Uterus (tissue), 4 donors: ENCODE results near the gene HADH. TPM values are rescaled to one million over a fixed set of nuclear protein-coding genes. Genes with fewer than 3 reads are reported as not detected.

ENCODE experiments used
- DNase-seq, 2 donors: peaks; one replicate each; pipeline ENCODE4 v3.0.0-alpha.2; 2019 to 2020
- H3K27ac ChIP-seq, 2 donors: fragments of 200-600 bp; sonication (generic); 1 replicate in 1 of 2; 2 replicates in 1 of 2; pipeline ENCODE4 v1.5.1; 2016 to 2018
- H3K27me3 ChIP-seq, 2 donors: fragments of 200-600 bp; sonication (generic); one replicate each; pipeline ENCODE4 v1.5.1; 2018 to 2019; ENCODE audit warnings: control low read depth in 1 of 2
- H3K36me3 ChIP-seq, 2 donors: fragments of 200-600 bp; sonication (generic); one replicate each; pipeline ENCODE4 v1.5.1; 2019; ENCODE audit warnings: control low read depth in 1 of 2
- H3K4me1 ChIP-seq, 2 donors: fragments of 200-600 bp; sonication (generic); one replicate each; pipeline ENCODE4 v1.5.1; 2018 to 2019; ENCODE audit warnings: control low read depth in 1 of 2
- H3K4me3 ChIP-seq, 2 donors: fragments of 200-600 bp; sonication (generic); 1 replicate in 1 of 2; 2 replicates in 1 of 2; pipeline ENCODE4 v1.5.1; 2018 to 2019; ENCODE audit warnings: mild to moderate bottlenecking in 1 of 2
- H3K9me3 ChIP-seq, 2 donors: fragments of 200-600 bp; sonication (generic); one replicate each; pipeline ENCODE4 v1.5.1; 2019; ENCODE audit warnings: control low read depth in 1 of 2
- CTCF ChIP-seq, 4 experiments: fragments of 200-600 bp in 2 of 4; fragments of 450-650 bp in 2 of 4; sonication (generic) in 2 of 4; IDR thresholded peaks; one replicate each; pipeline ENCODE4 v1.5.1; 2016 to 2019; ENCODE audit warnings: antibody characterized with exemption in 4 of 4, mild to moderate bottlenecking in 2 of 4, moderate library complexity in 1 of 4
- POLR2A ChIP-seq, 2 donors: fragments of 450-650 bp; IDR thresholded peaks; one replicate each; pipeline ENCODE4 v1.6.1; 2016; ENCODE audit warnings: antibody characterized with exemption in 2 of 2, mild to moderate bottlenecking in 1 of 2, moderate library complexity in 1 of 2
- intact Hi-C: fragments of 100-400 bp; cut with DNase I; formaldehyde crosslinking; loops from one replicate; pipeline ENCODE4 v1.15.1; 2023; ENCODE audit warnings: low total_unique reads
- total RNA-seq, 4 donors: library from RNA; depleted of rRNA in 3 of 4; stranded (reverse); fragments of >200 nt in 3 of 4; gene quantifications; one replicate each; pipeline versions ENCODE4 v1.1.0 to v1.2.4, GENCODE V29; 2014 to 2023
- donor health status: DM: yes; HTN: yes; CAD: no.

The HADH gene
- total RNA-seq, 4 donors from 2014 or later = 32.0 to 63.5 (median 50.0) TPM

GRCh38 chr4:107977482-107977881 is 12.2 kb upstream of the HADH start:
- intact Hi-C loops = no loop called here
- no peak overlapping the region for H3K27ac ChIP-seq

GRCh38 chr4:107977966-107978705 is 11.6 kb upstream of the HADH start:
- H3K9me3 ChIP-seq = no peaks in the 10 kb centered on the region
- no peaks in the 10 kb centered on the region for H3K27me3 ChIP-seq
- DNase-seq = no peak
- intact Hi-C loops = no loop called here
- no peaks in the 10 kb centered on the region for H3K36me3 ChIP-seq
- TF ChIP-seq POLR2A (IDR thresholded peaks at IDR 0.05) (no peak), CTCF (IDR thresholded peaks at IDR 0.05) (no peak)
- H3K27ac ChIP-seq = no peak overlapping the region
- no peak overlapping the region for H3K4me3 ChIP-seq
- H3K4me1 ChIP-seq = no peaks in the 10 kb centered on the region

More at GRCh38 chr4:107977482-107977881, 12.2 kb upstream of the HADH start:
- Histone ChIP-seq H3K9me3 (no peaks in the 10 kb centered on the region), H3K27me3 (no peaks in the 10 kb centered on the region), H3K4me3 (no peak overlapping the region), H3K4me1 (no peaks in the 10 kb centered on the region), H3K36me3 (no peaks in the 10 kb centered on the region)
- TF ChIP-seq CTCF (IDR thresholded peaks at IDR 0.05) (no peak), POLR2A (IDR thresholded peaks at IDR 0.05) (no peak)
- DNase-seq = no peak

- TF ChIP-seq POLR2A (IDR thresholded peaks at IDR 0.05) (no peak), CTCF (IDR thresholded peaks at IDR 0.05) (no peak)
- Histone ChIP-seq H3K36me3 (no peaks in the 10 kb centered on the region), H3K4me3 (no peak overlapping the region), H3K27ac (no peak overlapping the region), H3K9me3 (no peaks in the 10 kb centered on the region), H3K27me3 (no peaks in the 10 kb centered on the region), H3K4me1 (no peaks in the 10 kb centered on the region)
- intact Hi-C loops = no loop called here
- DNase-seq = no peak
These were observed 10.8 kb upstream of the HADH start for GRCh38 chr4:107978716-107979451.

GRCh38 chr4:107987916-107988762 is 1.6 kb upstream of the HADH start:
- Histone ChIP-seq H3K4me1 (peaks cover 0 to 4% of the 10 kb centered on the region in 2 donors), H3K36me3 (no peaks in the 10 kb centered on the region), H3K27me3 (no peaks in the 10 kb centered on the region), H3K27ac (peak overlapping the region; percentile 94 to 95), H3K4me3 (no peak overlapping the region), H3K9me3 (no peaks in the 10 kb centered on the region)
- DNase-seq = no peak
- TF ChIP-seq CTCF (IDR thresholded peaks at IDR 0.05) (no peak), POLR2A (IDR thresholded peaks at IDR 0.05) (no peak)
- intact Hi-C loops = loop anchor here (10.0 kb wide), 1 partner anchor 53 kb away; the partner anchor contains the start of gene CYP2U1
